Activated CD8-positive, alpha-beta memory T cell treated with anti-CD3 and anti-CD28 coated beads, Interleukin-2, amount 50 U/mL, for 4 hours (primary cell): Measurements from ENCODE around the gene RSRC1.
"Not testable (repeated sequence)": the region's sequence is repeated elsewhere in the genome, so short reads cannot be mapped to it uniquely, and the experiment has no call there.

Experiments used
- DNase-seq: peaks from one replicate; pipeline ENCODE4 v3.0.0-alpha.2; 2020

Gene RSRC1

GRCh38 chr3:158109804-158110657 is at the start of gene RSRC1:
TSS of gene RSRC1 (plus strand) at chr3:158110089. CDS start at chr3:158122105, 12,016 bp downstream.
- peak; percentile 73 for DNase-seq

DNA sequence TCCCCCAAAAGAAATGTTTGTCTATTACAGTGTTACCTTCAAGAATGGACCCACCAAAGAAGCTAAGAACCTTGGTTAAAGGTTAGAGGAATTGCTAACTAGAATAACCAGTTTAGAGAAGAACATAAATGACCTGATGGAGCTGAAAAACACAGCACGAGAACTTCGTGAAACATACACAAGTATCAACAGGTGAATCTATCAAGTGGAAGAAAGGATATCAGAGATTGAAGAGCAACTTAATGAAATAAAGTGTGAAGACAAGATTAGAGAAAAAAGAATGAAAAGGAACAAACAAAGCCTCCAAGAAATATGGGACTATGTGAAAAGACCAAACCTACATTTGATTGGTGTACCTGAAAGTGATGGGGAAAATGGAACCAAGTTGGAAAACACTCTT is 44.3 kb upstream of the RSRC1 start:
- not testable (repeated sequence) for DNase-seq

DNA sequence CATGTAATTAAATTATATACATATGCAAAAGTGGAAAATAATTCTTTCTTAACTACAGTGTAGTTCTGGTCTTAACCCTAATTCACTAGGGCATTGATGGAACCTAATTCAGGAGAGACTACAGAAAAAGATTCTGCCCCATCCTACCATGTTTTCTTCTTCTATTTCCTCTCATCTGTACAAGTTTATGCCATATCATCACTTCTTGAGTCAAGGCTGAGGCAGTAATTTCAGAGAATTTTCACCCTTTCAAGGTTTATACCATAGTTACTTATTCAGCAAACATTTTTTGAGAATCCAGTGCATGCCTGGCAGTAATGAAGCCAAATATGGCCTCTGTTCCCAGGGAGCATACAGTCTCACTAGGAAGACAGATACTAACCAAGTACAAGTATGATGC is 37.1 kb upstream of the RSRC1 start:
- DNase-seq: no peak

- DNase-seq: no peak
Observed at GRCh38 chr3:158074591-158074990, 35.3 kb upstream of the RSRC1 start.

GRCh38 chr3:158079599-158079998 is 30.3 kb upstream of the RSRC1 start:
- no peak for DNase-seq

GRCh38 chr3:158084651-158085050 is 25.2 kb upstream of the RSRC1 start:
- DNase-seq: no peak

DNA sequence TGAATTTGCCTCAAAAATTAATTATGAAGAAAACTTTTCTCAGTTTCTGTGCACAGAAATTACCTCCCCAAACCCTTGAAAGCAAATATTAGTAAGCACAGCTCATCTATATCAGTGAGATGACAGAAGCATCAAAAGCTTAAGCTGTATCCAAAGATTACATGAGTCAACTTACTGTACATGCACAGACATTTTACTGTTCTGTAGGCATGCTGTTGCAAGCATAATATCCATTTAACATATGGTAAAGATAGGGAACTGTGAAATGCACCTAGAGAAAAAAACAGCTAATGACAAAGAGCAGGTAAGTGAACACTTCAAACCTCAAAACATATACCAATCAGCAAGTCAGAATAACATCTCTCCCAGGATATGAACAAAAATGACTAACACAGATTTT is 24.5 kb upstream of the RSRC1 start:
- DNase-seq: no peak

DNA sequence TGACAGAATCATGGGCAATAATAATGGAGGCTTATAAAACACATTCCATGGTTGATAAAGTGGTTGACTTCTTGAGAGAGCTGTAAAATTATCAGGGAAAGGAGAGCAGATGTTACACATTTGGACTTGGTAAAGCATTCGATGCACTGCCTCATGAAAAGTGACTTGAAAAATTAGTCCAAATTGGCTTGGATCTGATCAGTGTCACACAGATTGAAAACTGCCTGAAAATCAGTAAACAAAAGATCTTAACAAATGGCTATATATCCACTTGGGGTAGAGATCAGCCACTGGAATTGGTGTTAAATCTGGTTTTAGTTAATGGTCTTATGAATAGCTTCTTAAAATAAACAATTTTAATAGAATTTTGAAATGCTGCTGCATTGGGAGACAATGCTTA is 24.0 kb upstream of the RSRC1 start:
- no peak for DNase-seq

- no peak for DNase-seq
Observed at GRCh38 chr3:158086361-158086760, 23.5 kb upstream of the RSRC1 start.

- DNase-seq: no peak
Observed at GRCh38 chr3:158086776-158087175, 23.1 kb upstream of the RSRC1 start.

DNA sequence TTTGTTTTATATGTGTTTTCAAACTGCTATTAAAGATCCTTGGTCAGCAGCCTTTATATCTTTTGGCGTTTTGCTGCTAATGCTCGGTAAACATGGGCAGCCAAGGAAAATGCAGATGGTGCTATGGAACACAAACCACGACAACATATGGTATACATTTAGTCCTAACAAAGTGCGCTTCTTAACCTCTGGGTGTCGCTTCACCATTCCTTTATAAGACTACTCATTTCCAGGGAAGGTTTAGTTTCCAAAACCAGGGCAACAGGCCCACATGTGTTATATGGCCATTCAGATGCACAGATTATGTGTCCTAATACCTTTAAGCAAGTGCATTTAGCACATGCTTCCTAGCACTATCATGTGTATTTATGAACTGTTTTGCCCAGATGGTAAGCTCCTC is 18.4 kb upstream of the RSRC1 start:
- DNase-seq: no peak

DNA sequence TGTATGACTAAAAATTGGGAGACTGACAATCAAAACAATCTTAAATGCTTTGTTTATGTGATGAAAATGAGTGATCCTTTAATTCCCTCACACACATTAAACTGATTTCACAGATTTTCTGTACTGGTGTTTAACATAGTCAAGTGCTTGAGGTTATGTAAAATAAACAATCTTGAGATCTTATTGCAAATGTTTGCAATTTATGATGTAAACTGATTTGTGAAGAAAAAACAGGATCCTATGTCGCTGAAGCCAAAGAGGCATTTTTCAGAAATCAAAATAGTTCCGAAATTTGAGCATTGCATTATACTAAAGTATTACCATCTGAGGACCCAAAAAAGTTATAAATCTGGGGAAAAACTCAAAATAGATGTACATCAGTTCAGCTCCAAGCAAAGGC is 16.4 kb upstream of the RSRC1 start:
- DNase-seq: no peak

GRCh38 chr3:158094235-158095110 is 15.4 kb upstream of the RSRC1 start:
- DNase-seq: no peak

- no peak for DNase-seq
Observed at GRCh38 chr3:158095111-158095813, 14.6 kb upstream of the RSRC1 start.

DNA sequence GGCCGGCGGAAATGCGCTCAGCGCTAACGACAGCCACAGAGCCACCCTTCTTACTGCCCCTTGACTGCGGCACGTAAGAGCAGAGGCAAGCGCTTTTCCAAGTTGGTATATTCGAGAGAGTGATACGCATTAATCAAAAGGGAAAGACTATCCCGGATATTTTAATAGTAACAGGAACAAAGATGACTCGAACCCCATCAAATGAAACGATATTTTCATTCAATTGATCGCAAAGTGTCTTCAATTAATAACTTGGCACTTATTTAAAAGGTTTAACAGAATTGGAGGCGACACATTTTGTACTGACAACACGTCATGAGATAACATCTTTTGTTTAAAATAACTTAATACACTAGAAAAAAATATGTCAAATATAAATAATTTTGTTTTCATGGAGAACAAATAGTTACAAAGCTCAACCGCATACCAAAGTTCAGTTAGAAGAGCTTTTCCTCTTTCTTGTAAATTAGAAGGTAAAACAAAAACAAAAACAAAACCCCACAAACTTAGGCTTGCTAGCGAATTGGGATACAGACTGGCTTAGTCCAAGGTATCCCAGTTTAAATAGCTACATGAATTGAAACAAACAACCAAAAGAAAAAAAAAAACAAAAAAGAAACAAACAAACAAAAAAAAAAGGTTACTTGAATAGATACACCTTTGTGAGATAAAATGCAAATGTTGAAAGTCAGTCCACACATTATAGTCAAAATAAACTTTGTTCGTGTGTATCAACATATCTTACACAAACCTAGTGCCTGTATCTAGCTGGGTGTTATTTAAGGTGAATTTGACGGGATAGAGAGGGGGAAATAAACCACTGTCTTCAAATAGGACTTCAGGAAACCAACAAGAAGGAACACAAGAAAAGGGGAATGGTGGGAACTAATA is 13.8 kb upstream of the RSRC1 start:
- DNase-seq: no peak

DNA sequence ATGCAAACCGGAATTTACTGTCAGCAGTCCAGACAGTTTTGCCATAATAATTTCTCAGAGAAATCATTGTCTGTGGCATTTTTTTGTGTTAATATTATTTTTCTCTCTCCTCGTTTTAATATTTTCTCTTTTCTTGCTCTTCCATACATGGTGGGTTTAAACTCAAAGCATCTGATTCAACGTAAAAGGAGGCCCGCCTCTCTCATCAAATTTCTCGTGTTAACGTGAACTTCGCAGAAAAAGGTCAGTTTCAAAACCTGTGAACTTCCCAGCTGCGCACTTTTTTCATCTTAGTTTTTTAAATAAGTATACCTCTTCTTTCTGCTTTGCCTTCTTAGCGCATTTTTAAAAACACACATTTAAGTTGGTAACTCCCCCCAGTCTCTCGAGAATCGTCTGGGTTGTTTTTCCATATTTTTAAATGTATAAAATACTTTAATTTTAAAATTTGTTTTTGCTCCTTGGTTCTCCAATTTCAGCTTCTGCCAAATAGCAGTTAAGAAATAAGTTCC is 12.8 kb upstream of the RSRC1 start:
- DNase-seq: no peak

- peak; percentile 52 for DNase-seq
Observed at GRCh38 chr3:158097593-158098308, 12.1 kb upstream of the RSRC1 start.

DNA sequence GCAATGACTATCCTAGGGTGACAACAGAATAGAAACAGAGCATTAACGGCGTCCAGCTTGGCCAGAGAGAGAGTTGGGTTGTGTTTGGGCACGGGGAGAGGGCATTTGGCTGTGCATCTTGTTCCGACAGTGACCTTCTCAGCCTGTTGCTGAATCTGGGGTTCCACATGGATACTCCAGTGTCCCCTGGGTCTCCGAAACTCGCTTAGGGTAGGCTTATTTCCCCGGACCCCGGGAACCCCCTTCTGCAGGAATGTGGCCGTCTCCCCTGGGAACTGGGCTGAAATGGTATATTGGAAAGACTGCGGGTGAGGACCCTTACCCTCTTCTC is 11.6 kb upstream of the RSRC1 start:
- no peak for DNase-seq

- DNase-seq: no peak
Observed at GRCh38 chr3:158098834-158099424, 11.0 kb upstream of the RSRC1 start.

- no peak for DNase-seq
Observed at GRCh38 chr3:158100681-158101080, 9.2 kb upstream of the RSRC1 start.
